K562 (cell line): ENCODE measurements around the gene IGF2. TPM values are rescaled to one million over a fixed set of nuclear protein-coding genes. Genes with fewer than 3 reads are reported as not detected.
A peak's percentile ranks its signal among the peaks of the same experiment; 100 is the strongest.

Experiments used
- ATAC-seq: fragments of 200-7000 bp; cut with Tn5 transposase; 3 replicates; pipeline ENCODE4 v1.9.1; 2020; ENCODE audit warnings: moderate library complexity
- BruUV-seq: library from RNA; stranded (reverse); fragments of 400-500 nt; replicated peaks from 2 replicates; lab custom pipeline; 2021; lab: Mats Ljungman, UMichigan
- CTCF ChIA-PET: fragments of 300-600 bp; formaldehyde crosslinking; extraction: SDS; loops from one replicate; lab custom pipeline; 2021; ENCODE audit warnings: low intra/inter-chr PET ratio; lab: Yijun Ruan, JAX
- POLR2A ChIA-PET: fragments of 300-600, 350-650 bp; sonication (Branson Sonifier 250); formaldehyde crosslinking; extraction: SDS; loops from one replicate; lab custom pipeline; 2021; ENCODE audit warnings: antibody characterized with exemption, inconsistent platforms; lab: Yijun Ruan, JAX
- DNase-seq, 4 experiments: peaks; one replicate each; pipeline versions ENCODE4 v3.0.0 to v3.0.0-alpha.2; 2011 to 2018; ENCODE audit warnings: low spot score in 3 of 4, mixed read lengths in 3 of 4; ENCODE audit errors: extremely low read depth in 1 of 4
- FAIRE-seq: peaks from 2 replicates; lab custom pipeline; 2011; peaks lifted over from hg19 to GRCh38; lab: Jason Lieb, UNC
- H2AFZ ChIP-seq: 2 replicates; pipeline ENCODE4 v1.6.0; 2011; ENCODE audit warnings: low read depth, low read length, control low read depth, inconsistent platforms
- H3K27ac ChIP-seq: fragments of 200-600 bp; 3 replicates; pipeline ENCODE4 v1.8.0; 2011; ENCODE audit warnings: low read depth, mild to moderate bottlenecking, control low read depth, inconsistent platforms, low read length, moderate library complexity, mixed read lengths; ENCODE audit errors: extremely low read depth
- H3K27me3 ChIP-seq, 2 experiments: fragments of 300-600 bp in 1 of 2; 2 replicates in 1 of 2; 3 replicates in 1 of 2; pipeline versions ENCODE4 v1.6.0 to v1.8.0; 2011; ENCODE audit warnings: inconsistent platforms in 2 of 2, low read length in 2 of 2, mild to moderate bottlenecking in 1 of 2, mixed read lengths in 1 of 2, moderate library complexity in 1 of 2; ENCODE audit not compliant: control insufficient read depth in 2 of 2, insufficient read depth in 2 of 2
- H3K36me3 ChIP-seq: fragments of 300-600 bp; 3 replicates; pipeline ENCODE4 v1.8.0; 2011; ENCODE audit warnings: mild to moderate bottlenecking, low read length, inconsistent platforms; ENCODE audit not compliant: control insufficient read depth, insufficient read depth
- H3K4me1 ChIP-seq, 2 experiments: fragments of 200-600 bp in 1 of 2; replicated peaks in 1 of 2; 2 replicates in 1 of 2; 3 replicates in 1 of 2; pipeline versions ENCODE4 v1.5.1 to v1.8.0; 2011; ENCODE audit warnings: inconsistent platforms in 2 of 2, low read length in 2 of 2, mild to moderate bottlenecking in 1 of 2, mixed read lengths in 1 of 2, moderate library complexity in 1 of 2; ENCODE audit not compliant: control insufficient read depth in 2 of 2, insufficient read depth in 2 of 2
- H3K4me2 ChIP-seq: 2 replicates; pipeline ENCODE4 v1.6.1; 2011; ENCODE audit warnings: low read length, control low read depth, inconsistent platforms, mixed read lengths; ENCODE audit not compliant: insufficient read depth
- H3K4me3 ChIP-seq: fragments of 200-600 bp; sonication (generic), shearing (Covaris generic); 2 replicates; pipeline ENCODE4 v1.5.1; 2016; ENCODE audit warnings: control low read depth, inconsistent platforms
- H3K79me2 ChIP-seq: fragments of 200-600 bp; 3 replicates; pipeline ENCODE4 v1.8.0; 2011; ENCODE audit warnings: low read length, inconsistent platforms; ENCODE audit not compliant: control insufficient read depth, insufficient read depth
- H3K9ac ChIP-seq, 2 experiments: 2 replicates each; pipeline versions ENCODE4 v1.6.0 to v1.6.1; 2011; ENCODE audit warnings: low read depth in 2 of 2, low read length in 2 of 2, control low read depth in 1 of 2, inconsistent platforms in 1 of 2, mild to moderate bottlenecking in 1 of 2, mixed read lengths in 1 of 2; ENCODE audit not compliant: insufficient read depth in 1 of 2
- H3K9me1 ChIP-seq: one replicate; pipeline ENCODE4 v1.6.0; 2011; ENCODE audit warnings: inconsistent platforms, mild to moderate bottlenecking, low read length, moderate library complexity; ENCODE audit not compliant: control insufficient read depth, insufficient read depth
- H3K9me3 ChIP-seq: replicated peaks from 2 replicates; pipeline ENCODE4 v1.5.1; 2011; ENCODE audit warnings: low read depth, low read length, inconsistent platforms; ENCODE audit not compliant: control insufficient read depth, insufficient read depth
- H4K20me1 ChIP-seq: replicated peaks from 2 replicates; pipeline ENCODE4 v1.6.1; 2011; ENCODE audit warnings: low read length, inconsistent platforms, mixed read lengths; ENCODE audit not compliant: control insufficient read depth, insufficient read depth
- CHD2 ChIP-seq: IDR thresholded peaks from 2 replicates; pipeline ENCODE4 v1.6.1; 2011; ENCODE audit warnings: low read depth, low read length
- EGR1 ChIP-seq: fragments of 450-650 bp; conservative IDR thresholded peaks from 2 replicates; pipeline ENCODE4 v1.6.1; 2017; ENCODE audit warnings: mild to moderate bottlenecking
- FOSL1 ChIP-seq: fragments of 200-800 bp; sonication (Bioruptor generic); conservative IDR thresholded peaks from 2 replicates; pipeline ENCODE4 v1.6.1; 2016; ENCODE audit warnings: missing genetic modification characterization, missing compliant biosample characterization
- HMGN3 ChIP-seq: IDR thresholded peaks from 2 replicates; pipeline ENCODE4 v1.6.1; 2011; ENCODE audit warnings: borderline replicate concordance, low read depth, mild to moderate bottlenecking, mixed read lengths, low read length; ENCODE audit not compliant: insufficient read length; ENCODE audit errors: extremely low read depth
- HNRNPL ChIP-seq: fragments of 200-400 bp; formaldehyde crosslinking; IDR thresholded peaks from 2 replicates; pipeline ENCODE4 v1.6.1; 2017; ENCODE audit warnings: low read depth, mild to moderate bottlenecking, low read length
- MXD1 ChIP-seq: fragments of 250-450 bp; sonication (Bioruptor Pico); IDR thresholded peaks from 2 replicates; pipeline ENCODE4 v1.8.0; 2021; ENCODE audit warnings: borderline replicate concordance, mild to moderate bottlenecking, moderate library complexity; ENCODE audit not compliant: poor library complexity, severe bottlenecking
- RBBP5 ChIP-seq: fragments of 200-600 bp; sonication (generic); IDR thresholded peaks from 2 replicates; pipeline ENCODE4 v1.6.1; 2012; ENCODE audit warnings: borderline replicate concordance, mild to moderate bottlenecking, low read length, control low read depth, inconsistent platforms; ENCODE audit not compliant: insufficient read depth, poor library complexity, severe bottlenecking
- SIX5 ChIP-seq, 2 experiments: IDR thresholded peaks; 2 replicates each; pipeline ENCODE4 v1.6.1; 2011; ENCODE audit warnings: low read length in 2 of 2, borderline replicate concordance in 1 of 2, low read depth in 1 of 2, mild to moderate bottlenecking in 1 of 2, moderate library complexity in 1 of 2; ENCODE audit not compliant: insufficient read depth in 1 of 2
- SP1 ChIP-seq: sonication (generic); formaldehyde crosslinking; IDR thresholded peaks from 2 replicates; pipeline ENCODE4 v1.8.1; 2022; ENCODE audit warnings: mild to moderate bottlenecking, missing genetic modification reagents
- SP2 ChIP-seq: IDR thresholded peaks from 2 replicates; pipeline ENCODE4 v1.6.1; 2011; ENCODE audit warnings: mild to moderate bottlenecking, low read depth, low read length, moderate library complexity; ENCODE audit not compliant: poor library complexity, severe bottlenecking; ENCODE audit errors: extremely low read depth
- ZC3H11A ChIP-seq: IDR thresholded peaks from 2 replicates; pipeline ENCODE4 v1.6.1; 2012; ENCODE audit warnings: low read depth, low read length, improper control_type of control experiment
- ZFP91 ChIP-seq: sonication (generic); formaldehyde crosslinking; IDR thresholded peaks from 2 replicates; pipeline ENCODE4 v1.8.0; 2022; ENCODE audit warnings: mild to moderate bottlenecking, missing genetic modification reagents
- ZNF184 ChIP-seq: sonication (generic); formaldehyde crosslinking; IDR thresholded peaks from 2 replicates; pipeline ENCODE4 v1.5.0; 2020; ENCODE audit warnings: missing genetic modification reagents
- WGBS: fragments of 100-300 bp; shearing (Covaris generic); methylation state at CpG from one replicate; pipeline ENCODE4 v1.1.6; 2016; ENCODE audit warnings: low coverage, mixed read lengths; ENCODE audit not compliant: insufficient coverage; ENCODE audit errors: missing lambda C conversion rate; 5-methylcytosine and 5-hydroxymethylcytosine counted together
- in situ Hi-C: fragments of 300-500 bp; cut with MboI; formaldehyde crosslinking; loops from 4 replicates; pipeline ENCODE4 v1.15.0; 2018; ENCODE audit warnings: inconsistent platforms, mixed read lengths
- intact Hi-C: fragments of 100-400 bp; cut with micrococcal nuclease; formaldehyde crosslinking; loops from 2 replicates; pipeline ENCODE4 v1.14.2; 2022
- polyA plus RNA-seq, 8 experiments: library from polyadenylated mRNA; depleted of rRNA in 4 of 8; stranded (reverse) in 5 of 8; unstranded in 3 of 8; fragments of >200 nt; fragmentation: Nextera tagmentation in 2 of 8; fragmentation: Illumina TruSeq in 1 of 8; extraction: Ambion mirVana in 2 of 8; extraction: Trizol in 1 of 8; gene quantifications; 2 replicates each; pipeline versions ENCODE4 v1.2.1 to v1.2.3, GENCODE V29; 2011 to 2014; ENCODE audit warnings: inconsistent platforms in 1 of 8, missing spikeins in 1 of 8
- total RNA-seq, 7 experiments: library from RNA; depleted of rRNA in 6 of 7; stranded (reverse); fragments of >200 nt in 6 of 7; fragmentation: Illumina TruSeq in 2 of 7; extraction: Trizol in 2 of 7; gene quantifications; 2 replicates each; pipeline versions ENCODE4 v1.2.1 to v1.2.3, GENCODE V29; 2011 to 2021; ENCODE audit warnings: low replicate concordance in 1 of 7

IGF2 gene
- total and polyA plus RNA-seq, 9 of the 15 experiments (the other 6 are each of a cell fraction or from before 2014, with no cell fraction given) = 0.16 TPM; not detected in 8

- TF ChIP-seq SP2 (no peak), ZFP91 (CRISPR knock-in tag) (no peak), HNRNPL (no peak), ZNF184 (CRISPR knock-in tag) (no peak), EGR1 (no peak), HMGN3 (no peak)
Measured at GRCh38 chr11:2105511-2105910, 33.7 kb downstream of the IGF2 start (continued).

- DNase-seq (no peak), ATAC-seq (no peak), FAIRE-seq (no peak)
- no peak overlapping the region for H2AFZ ChIP-seq
- H3K4me1 ChIP-seq = peaks cover 0 to 19% of the 10 kb centered on the region in 2 experiments; a peak in 1 of 5 replicates
- in situ Hi-C loops = no loop called here
- no TSS peak for BruUV-seq
- no peak overlapping the region for H3K4me3 ChIP-seq
- H3K9ac ChIP-seq = no peak overlapping the region
- POLR2A ChIA-PET = interaction anchor here (0.7 to 0.9 kb wide), 2 partner anchors 18 to 81 kb away, joined by 3 read pairs; no protein-coding TSS in a partner anchor
- H3K27ac ChIP-seq = no peak overlapping the region
- H3K27me3 ChIP-seq = peaks cover 2 to 35% of the 10 kb centered on the region in 2 experiments; a peak in 4 of 5 replicates
- WGBS = 1% methylated on average over 17 of the region's 18 CpGs
- peak; percentile 72 for TF ChIP-seq EGR1
- no peak for TF ChIP-seq CHD2
- TF ChIP-seq SIX5 (IDR thresholded peaks at IDR 0.05; ENCODE audit: borderline replicate concordance in 1 of 2, insufficient read depth in 1 of 2, low read depth in 1 of 2, low read length in 2 of 2) = no peak
- no peak for TF ChIP-seq SP1 (CRISPR knock-in tag)
- no peak for TF ChIP-seq HMGN3
- no peak for TF ChIP-seq FOSL1 (tag)
- no peak for TF ChIP-seq RBBP5
- peak; percentile 72; the same call in 1 of the 2 replicates for TF ChIP-seq ZC3H11A
- TF ChIP-seq MXD1 (CRISPR knock-in tag) = no peak
- no peaks in the 10 kb centered on the region for H3K9me3 ChIP-seq
- CTCF ChIA-PET = no interaction called here
- no peaks in the 10 kb centered on the region for H3K79me2 ChIP-seq
- H4K20me1 ChIP-seq = 0 out of 2 replicates have a peak, but pooled peaks cover 3% of the 10 kb centered on the region
- intact Hi-C loops = no loop called here
- H3K4me2 ChIP-seq = no peak overlapping the region
- no peaks in the 10 kb centered on the region for H3K9me1 ChIP-seq
- H3K36me3 ChIP-seq = no peaks in the 10 kb centered on the region
Measured at GRCh38 chr11:2104524-2105440, 34.4 kb downstream of the IGF2 start.
